Vagina (tissue), 2 donors: ENCODE data around the gene GSC2.

Source experiments
- CTCF ChIP-seq, 3 experiments: fragments of 450-650 bp in 2 of 3; fragments of 200-600 bp in 1 of 3; sonication (generic) in 1 of 3; IDR thresholded peaks; one replicate each; pipeline ENCODE4 v1.5.1; 2017 to 2019; ENCODE audit warnings: antibody characterized with exemption in 3 of 3, mild to moderate bottlenecking in 2 of 3, moderate library complexity in 2 of 3
- POLR2A ChIP-seq, 2 donors: fragments of 450-650 bp; IDR thresholded peaks; one replicate each; pipeline ENCODE4 v1.6.1; 2017; ENCODE audit warnings: antibody characterized with exemption in 2 of 2, mild to moderate bottlenecking in 2 of 2, moderate library complexity in 2 of 2
- POLR2AphosphoS5 ChIP-seq, 2 donors: sonication (generic); formaldehyde crosslinking; IDR thresholded peaks; one replicate each; pipeline ENCODE4 v1.9.0; 2017; ENCODE audit warnings: antibody characterized with exemption in 2 of 2, mild to moderate bottlenecking in 2 of 2, low read depth in 1 of 2; ENCODE audit not compliant: insufficient read depth in 1 of 2

- peak in 1 of 2 donors; percentile 11 for TF ChIP-seq POLR2AphosphoS5 (IDR thresholded peaks at IDR 0.05; ENCODE audit: insufficient read depth in 1 of 2, low read depth in 1 of 2)
- no peak for TF ChIP-seq POLR2A (IDR thresholded peaks at IDR 0.05)
- TF ChIP-seq CTCF (IDR thresholded peaks at IDR 0.05): no peak
Observed at GRCh38 chr22:19120829-19121630, 29.1 kb downstream of the GSC2 start.
